Prostate gland (tissue), 2 donors: ENCODE measurements around the gene FMNL1.
A peak's percentile ranks its signal among the peaks of the same experiment; 100 is the strongest.

ENCODE experiments used
- CTCF ChIP-seq, 4 experiments: fragments of 200-600 bp in 2 of 4; fragments of 450-650 bp in 2 of 4; sonication (generic) in 2 of 4; IDR thresholded peaks; 1 replicate in 3 of 4; 2 replicates in 1 of 4; pipeline ENCODE4 v1.5.1; 2016 to 2019; ENCODE audit warnings: antibody characterized with exemption in 4 of 4, mild to moderate bottlenecking in 2 of 4, moderate library complexity in 2 of 4
- POLR2A ChIP-seq: fragments of 450-650 bp; IDR thresholded peaks from one replicate; pipeline ENCODE4 v1.6.1; 2016; ENCODE audit warnings: antibody characterized with exemption, mild to moderate bottlenecking
- POLR2AphosphoS5 ChIP-seq: sonication (generic); formaldehyde crosslinking; IDR thresholded peaks from one replicate; pipeline ENCODE4 v1.6.1; 2017; ENCODE audit warnings: antibody characterized with exemption

DNA sequence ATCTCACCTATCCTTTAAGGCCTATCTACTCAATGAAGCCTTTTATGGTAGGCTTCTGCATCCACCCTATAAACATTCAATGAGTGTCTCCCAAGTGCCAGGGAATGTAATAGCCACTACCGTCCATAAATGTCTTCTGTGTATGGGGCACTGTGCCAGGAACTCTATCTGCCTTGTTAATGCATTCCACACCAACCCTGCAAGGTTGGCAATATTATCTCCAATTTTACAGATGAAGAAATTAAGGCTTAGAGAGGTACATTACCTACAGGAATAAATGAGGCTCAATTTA lies 75.1 kb downstream of the FMNL1 start:
- TF ChIP-seq POLR2A: no peak
- TF ChIP-seq POLR2AphosphoS5: peak; percentile 93
- TF ChIP-seq CTCF (IDR thresholded peaks at IDR 0.05): no peak
